Measurements from ENCODE around the gene TGOLN2.
"Not testable (repeated sequence)": the region's sequence is repeated elsewhere in the genome, so short reads cannot be mapped to it uniquely, and the experiment has no call there.

TGOLN2 gene

DNA sequence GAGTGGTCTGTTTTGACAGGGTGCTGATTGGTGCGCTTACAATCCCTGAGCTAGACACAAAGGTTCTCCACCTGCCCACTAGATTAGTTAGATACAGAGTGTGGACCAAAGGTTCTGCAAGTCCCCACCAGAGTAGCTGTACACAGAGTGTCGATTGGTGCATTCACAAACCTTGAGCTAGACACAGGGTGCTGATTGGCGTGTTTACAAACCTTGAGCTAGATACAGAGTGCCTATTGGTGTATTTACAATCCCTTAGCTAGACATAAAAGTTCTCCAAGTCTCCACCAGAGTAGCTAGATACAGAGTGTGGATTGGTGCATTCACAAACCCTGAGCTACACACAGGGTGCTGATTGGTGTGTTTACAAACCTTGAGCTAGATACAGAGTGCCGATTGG lies 6.1 kb upstream of the TGOLN2 start:
- H3K4me3 ChIP-seq (ENCODE audit: low read length); H3K9me3 ChIP-seq (replicated peaks; ENCODE audit: low read length); H3K4me1 ChIP-seq (ENCODE audit: control insufficient read depth, insufficient read depth, low read length); H3K36me3 ChIP-seq (ENCODE audit: insufficient read depth, low read length); H3K9ac ChIP-seq (ENCODE audit: low read depth, low read length); H3K4me2 ChIP-seq (ENCODE audit: low read length): not testable (repeated sequence)
- peaks cover 15% of the 10 kb centered on the region for H3K27me3 ChIP-seq (ENCODE audit: control insufficient read depth, insufficient read depth, low read length)

DNA sequence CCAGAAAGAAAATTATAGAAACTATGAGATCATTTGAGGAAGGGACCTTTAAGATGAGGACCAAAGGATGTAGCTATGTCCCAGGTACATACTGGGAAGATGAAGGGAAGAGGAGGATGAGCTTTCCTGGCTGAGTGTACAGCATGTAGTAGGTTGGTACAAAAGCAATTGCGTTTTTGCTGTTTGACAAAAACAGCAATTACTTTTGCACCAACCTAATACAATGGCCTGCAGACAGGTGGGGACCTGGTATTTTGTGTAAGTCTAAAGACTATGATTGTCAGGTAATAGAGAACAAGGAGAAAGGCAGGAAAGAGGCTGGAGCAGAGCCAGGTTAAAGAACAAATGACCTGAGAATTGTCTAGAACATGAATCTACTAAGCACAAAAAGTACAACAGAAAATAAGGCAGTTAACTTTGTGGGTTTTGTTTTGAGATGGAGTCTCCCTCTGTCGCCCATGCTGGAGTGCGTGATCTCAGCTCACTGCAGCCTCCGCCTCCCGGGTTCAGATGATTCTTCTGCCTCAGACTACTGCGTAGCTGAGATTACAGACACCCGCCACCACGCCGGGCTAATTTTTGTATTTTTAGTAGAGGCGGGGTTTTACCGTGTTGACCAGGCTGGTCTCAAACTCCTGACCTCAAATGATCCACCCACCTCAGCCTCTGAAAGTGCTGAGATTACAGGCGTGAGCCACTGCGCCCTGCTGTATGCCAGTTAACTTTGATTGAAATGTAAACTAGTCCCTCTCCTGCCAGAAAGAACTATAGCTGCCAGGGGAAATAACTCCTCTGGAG lies 3.2 kb upstream of the TGOLN2 start:
- Histone ChIP-seq H3K9ac (ENCODE audit: low read depth, low read length) (no peak overlapping the region), H3K4me1 (ENCODE audit: control insufficient read depth, insufficient read depth, low read length) (peaks cover 5% of the 10 kb centered on the region), H3K4me3 (ENCODE audit: low read length) (no peak overlapping the region), H3K4me2 (ENCODE audit: low read length) (no peak overlapping the region), H3K9me3 (replicated peaks; ENCODE audit: low read length) (no peaks in the 10 kb centered on the region), H3K36me3 (ENCODE audit: insufficient read depth, low read length) (peaks cover 11% of the 10 kb centered on the region), H3K27me3 (ENCODE audit: control insufficient read depth, insufficient read depth, low read length) (no peaks in the 10 kb centered on the region)

DNA sequence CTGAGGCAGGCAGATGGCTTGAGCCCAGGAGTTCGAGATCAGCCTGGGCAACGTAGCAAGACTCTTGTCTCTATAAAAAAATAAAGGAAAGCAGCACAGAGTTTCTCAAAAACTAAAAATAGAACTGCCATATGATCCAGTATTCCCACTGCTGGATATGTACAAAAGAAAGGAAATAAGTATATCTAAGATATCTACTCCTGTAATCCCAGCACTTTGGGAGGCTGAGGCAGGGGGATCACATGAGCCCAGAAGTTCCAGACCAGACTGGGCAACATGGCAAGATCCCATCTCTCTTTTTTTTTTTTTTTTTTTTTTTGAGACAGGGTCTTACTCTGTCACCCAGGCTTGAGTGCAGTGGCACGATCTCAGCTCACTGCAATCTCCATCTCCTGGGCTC lies 1.9 kb upstream of the TGOLN2 start:
- H3K4me2 ChIP-seq (ENCODE audit: low read length); H3K4me3 ChIP-seq (ENCODE audit: low read length); H3K9ac ChIP-seq (ENCODE audit: low read depth, low read length); H3K27me3 ChIP-seq (ENCODE audit: control insufficient read depth, insufficient read depth, low read length); H3K9me3 ChIP-seq (replicated peaks; ENCODE audit: low read length): not testable (repeated sequence)
- peaks cover 17% of the 10 kb centered on the region for H3K36me3 ChIP-seq (ENCODE audit: insufficient read depth, low read length)
- peaks cover 11% of the 10 kb centered on the region for H3K4me1 ChIP-seq (ENCODE audit: control insufficient read depth, insufficient read depth, low read length)

DNA sequence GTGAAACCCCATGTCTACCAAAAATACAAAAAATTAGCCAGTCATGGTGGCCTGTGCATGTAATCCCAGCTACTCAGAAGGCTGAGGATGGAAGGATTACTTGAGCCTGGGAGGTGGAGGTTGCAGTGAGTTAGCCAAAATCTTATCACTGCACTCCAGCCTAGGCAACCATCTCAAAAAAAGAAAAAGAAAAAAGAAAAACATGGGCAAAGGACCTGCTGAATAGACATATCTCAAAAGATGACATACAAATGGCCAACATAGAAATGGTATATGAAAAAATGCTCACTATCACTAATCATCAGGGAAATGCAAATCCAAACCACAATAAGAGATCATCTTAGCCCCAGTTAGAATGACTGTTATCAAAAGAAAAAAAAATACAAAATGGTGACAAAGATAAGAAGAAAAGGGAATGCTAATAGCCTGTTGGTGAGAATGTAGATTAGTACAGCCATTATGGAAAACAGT lies 1.4 kb upstream of the TGOLN2 start:
- no peaks in the 10 kb centered on the region for H3K9me3 ChIP-seq (replicated peaks; ENCODE audit: low read length)
- H3K4me1 ChIP-seq (ENCODE audit: control insufficient read depth, insufficient read depth, low read length), result peaks cover 14% of the 10 kb centered on the region
- H3K27me3 ChIP-seq (ENCODE audit: control insufficient read depth, insufficient read depth, low read length), result no peaks in the 10 kb centered on the region
- H3K4me2 ChIP-seq (ENCODE audit: low read length), result no peak overlapping the region
- no peak overlapping the region for H3K4me3 ChIP-seq (ENCODE audit: low read length)
- no peak overlapping the region for H3K9ac ChIP-seq (ENCODE audit: low read depth, low read length)
- peaks cover 22% of the 10 kb centered on the region for H3K36me3 ChIP-seq (ENCODE audit: insufficient read depth, low read length)

DNA sequence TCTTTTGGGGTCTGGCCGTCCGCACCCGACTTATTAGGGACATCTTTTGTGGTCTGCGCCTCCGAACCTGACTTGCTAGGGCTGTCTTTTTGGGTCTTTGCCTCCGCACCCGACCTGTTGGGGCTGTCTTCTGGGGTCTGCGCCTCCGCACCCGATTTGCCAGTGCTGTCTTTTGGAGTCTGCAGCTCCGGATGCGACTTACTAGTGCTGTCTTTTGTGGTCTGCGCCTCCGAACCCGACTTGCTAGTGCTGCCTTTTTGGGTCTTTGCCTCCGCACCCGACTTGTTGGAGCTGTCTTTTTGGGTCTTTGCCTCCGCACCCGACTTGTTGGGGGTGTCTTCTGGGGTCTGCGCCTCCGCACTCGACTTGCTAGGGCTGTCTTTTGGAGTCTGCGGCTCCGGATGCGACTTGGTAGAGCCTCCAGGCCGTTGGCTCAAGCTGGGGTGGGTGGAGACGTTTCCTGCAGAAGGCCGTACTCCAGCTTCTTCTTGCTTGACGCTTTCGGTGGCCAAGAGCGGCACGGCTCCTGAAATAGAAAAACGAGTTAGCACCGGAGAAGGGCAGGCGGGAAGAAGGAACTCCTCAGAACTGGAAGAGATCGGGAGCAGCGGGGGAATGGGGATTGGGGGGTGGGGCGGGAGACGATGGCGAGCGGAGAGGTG lies 498 bp downstream of the TGOLN2 start:
- Histone ChIP-seq H3K9me3 (replicated peaks; ENCODE audit: low read length) (no peaks in the 10 kb centered on the region), H3K4me1 (ENCODE audit: control insufficient read depth, insufficient read depth, low read length) (peaks cover 14% of the 10 kb centered on the region), H3K4me3 (ENCODE audit: low read length) (peak overlapping the region; percentile 92), H3K36me3 (ENCODE audit: insufficient read depth, low read length) (peaks cover 37% of the 10 kb centered on the region), H3K4me2 (ENCODE audit: low read length) (peak overlapping the region; percentile 97), H3K9ac (ENCODE audit: low read depth, low read length) (peak overlapping the region; percentile 94), H3K27me3 (ENCODE audit: control insufficient read depth, insufficient read depth, low read length) (no peaks in the 10 kb centered on the region)

DNA sequence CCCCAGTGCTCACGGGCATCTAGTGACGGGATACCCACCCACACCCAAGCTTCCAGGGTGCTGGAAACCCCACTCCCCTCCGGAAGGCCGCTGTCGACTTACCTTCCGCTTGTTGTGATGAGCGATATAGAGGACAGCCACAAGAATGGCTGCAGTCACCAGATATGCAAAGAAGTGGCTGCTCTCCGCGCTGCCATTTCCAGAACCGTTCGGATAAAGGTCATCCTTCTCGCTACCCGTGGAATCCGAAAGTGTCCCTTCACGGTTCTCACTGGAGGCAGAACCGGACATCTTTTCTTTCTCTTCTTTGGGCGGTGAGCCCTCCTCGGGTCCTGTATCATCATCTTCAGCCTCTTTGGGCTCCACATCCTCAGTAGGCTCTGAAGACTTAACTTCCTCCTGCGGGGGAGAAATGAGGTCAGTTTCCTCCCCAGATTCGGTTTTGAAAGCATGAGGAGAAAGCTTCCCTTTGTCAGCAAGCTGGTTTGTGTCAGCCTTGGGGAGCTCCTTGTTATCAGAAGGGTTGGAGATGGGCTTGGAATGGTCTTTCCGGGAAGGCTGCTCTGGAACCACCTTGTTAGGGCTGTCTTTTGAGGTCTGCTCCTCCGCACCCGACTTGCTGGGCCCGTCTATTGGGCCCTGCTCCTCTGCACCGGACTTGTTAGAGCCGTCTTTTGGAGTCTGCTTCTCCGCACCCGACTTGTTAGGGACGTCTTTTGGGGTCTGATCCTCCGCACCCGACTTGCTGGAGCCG lies 1.2 kb downstream of the TGOLN2 start:
- Histone ChIP-seq H3K9me3 (replicated peaks; ENCODE audit: low read length) (no peaks in the 10 kb centered on the region), H3K4me1 (ENCODE audit: control insufficient read depth, insufficient read depth, low read length) (peaks cover 14% of the 10 kb centered on the region), H3K27me3 (ENCODE audit: control insufficient read depth, insufficient read depth, low read length) (no peaks in the 10 kb centered on the region), H3K4me3 (ENCODE audit: low read length) (peak overlapping the region; percentile 92), H3K36me3 (ENCODE audit: insufficient read depth, low read length) (peaks cover 44% of the 10 kb centered on the region), H3K4me2 (ENCODE audit: low read length) (peak overlapping the region; percentile 97), H3K9ac (ENCODE audit: low read depth, low read length) (peak overlapping the region; percentile 94)

DNA sequence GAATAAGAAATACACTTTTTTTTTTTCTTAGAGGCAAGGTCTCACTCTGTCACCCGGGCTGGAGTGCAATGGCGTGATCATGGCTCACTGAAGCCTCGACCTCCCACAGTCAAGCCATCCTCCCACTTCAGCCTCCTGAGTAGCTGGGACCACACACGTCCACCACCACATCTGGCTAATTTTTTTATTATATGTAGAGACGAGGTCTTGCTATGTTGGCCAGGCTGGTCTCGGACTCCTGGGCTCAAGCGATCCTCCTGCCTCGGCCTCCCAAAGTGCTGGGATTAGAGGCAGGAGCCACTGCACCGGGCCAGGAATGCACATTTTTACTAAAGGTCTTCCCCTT lies 2.4 kb downstream of the TGOLN2 start:
- peaks cover 14% of the 10 kb centered on the region for H3K4me1 ChIP-seq (ENCODE audit: control insufficient read depth, insufficient read depth, low read length)

DNA sequence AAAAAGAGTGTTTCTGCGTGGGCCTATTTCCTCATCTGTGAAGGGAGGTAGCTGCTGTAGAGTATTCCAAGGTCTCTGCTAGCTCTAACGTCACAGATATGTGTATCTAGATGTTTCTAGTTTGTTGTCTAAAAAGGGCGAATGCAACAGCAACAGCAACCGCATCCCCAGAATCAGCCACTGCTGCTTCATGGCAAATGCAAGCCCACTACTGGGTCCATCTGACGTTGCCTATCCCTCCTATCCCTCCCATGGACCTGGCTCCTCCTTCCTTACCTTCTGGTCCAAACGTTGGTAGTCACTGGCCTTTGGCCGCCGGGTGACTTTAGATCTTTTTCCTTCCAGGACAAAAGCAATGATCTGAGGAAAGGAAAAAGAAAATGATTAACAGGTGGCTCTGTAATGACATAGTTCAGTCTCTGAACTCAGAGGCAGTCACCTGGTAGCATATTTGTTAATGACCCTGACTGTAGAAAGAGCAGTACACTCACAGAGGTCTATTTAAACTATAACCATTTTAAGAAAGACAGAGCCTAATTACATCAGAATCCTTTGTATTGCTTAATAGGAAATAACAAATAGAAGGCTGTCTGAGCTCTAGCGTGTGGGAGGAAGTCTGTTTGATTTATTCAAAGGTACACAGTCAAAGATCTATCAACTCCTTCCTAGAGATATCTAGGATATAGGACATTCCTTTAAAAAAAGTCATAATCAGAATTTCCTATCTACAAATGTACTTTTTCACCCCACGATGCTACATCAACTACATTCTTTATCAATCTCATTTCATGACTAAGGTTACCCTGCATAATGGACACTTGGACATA lies 2.9 kb downstream of the TGOLN2 start:
- Histone ChIP-seq H3K9me3 (replicated peaks; ENCODE audit: low read length) (no peaks in the 10 kb centered on the region), H3K4me3 (ENCODE audit: low read length) (peak overlapping the region; percentile 92), H3K4me2 (ENCODE audit: low read length) (peak overlapping the region; percentile 97), H3K9ac (ENCODE audit: low read depth, low read length) (peak overlapping the region; percentile 34), H3K36me3 (ENCODE audit: insufficient read depth, low read length) (peaks cover 62% of the 10 kb centered on the region), H3K27me3 (ENCODE audit: control insufficient read depth, insufficient read depth, low read length) (no peaks in the 10 kb centered on the region), H3K4me1 (ENCODE audit: control insufficient read depth, insufficient read depth, low read length) (peaks cover 14% of the 10 kb centered on the region)

More for the DNA sequence above, 2.4 kb downstream of the TGOLN2 start:
- peaks cover 56% of the 10 kb centered on the region for H3K36me3 ChIP-seq (ENCODE audit: insufficient read depth, low read length)
- peak overlapping the region; percentile 92 for H3K4me3 ChIP-seq (ENCODE audit: low read length)
- H3K9me3 ChIP-seq (replicated peaks; ENCODE audit: low read length), result no peaks in the 10 kb centered on the region
- H3K4me2 ChIP-seq (ENCODE audit: low read length), result peak overlapping the region; percentile 97
- H3K9ac ChIP-seq (ENCODE audit: low read depth, low read length), result peak overlapping the region; percentile 94
- no peaks in the 10 kb centered on the region for H3K27me3 ChIP-seq (ENCODE audit: control insufficient read depth, insufficient read depth, low read length)

DNA sequence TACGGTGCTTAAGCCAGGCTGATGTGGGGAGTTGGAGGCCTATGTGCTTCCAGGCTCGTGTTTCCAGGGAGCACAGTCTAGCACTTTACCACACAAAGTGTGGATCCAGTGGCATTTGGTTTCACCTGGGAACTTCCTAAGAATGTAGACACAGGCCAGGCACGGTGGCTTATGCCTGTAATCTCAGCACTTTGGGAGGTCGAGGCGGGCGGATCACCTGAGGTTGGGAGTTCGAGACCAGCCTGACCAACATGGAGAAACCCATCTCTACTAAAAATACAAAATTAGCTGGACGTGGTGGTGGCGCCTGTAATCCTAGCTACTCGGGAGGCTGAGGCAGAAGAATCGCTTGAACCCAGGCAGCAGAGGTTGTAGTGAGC lies 3.8 kb downstream of the TGOLN2 start:
- H3K9me3 ChIP-seq (replicated peaks; ENCODE audit: low read length); H3K9ac ChIP-seq (ENCODE audit: low read depth, low read length); H3K27me3 ChIP-seq (ENCODE audit: control insufficient read depth, insufficient read depth, low read length); H3K4me3 ChIP-seq (ENCODE audit: low read length); H3K4me2 ChIP-seq (ENCODE audit: low read length): not testable (repeated sequence)
- peaks cover 14% of the 10 kb centered on the region for H3K4me1 ChIP-seq (ENCODE audit: control insufficient read depth, insufficient read depth, low read length)
- H3K36me3 ChIP-seq (ENCODE audit: insufficient read depth, low read length), result peaks cover 68% of the 10 kb centered on the region

DNA sequence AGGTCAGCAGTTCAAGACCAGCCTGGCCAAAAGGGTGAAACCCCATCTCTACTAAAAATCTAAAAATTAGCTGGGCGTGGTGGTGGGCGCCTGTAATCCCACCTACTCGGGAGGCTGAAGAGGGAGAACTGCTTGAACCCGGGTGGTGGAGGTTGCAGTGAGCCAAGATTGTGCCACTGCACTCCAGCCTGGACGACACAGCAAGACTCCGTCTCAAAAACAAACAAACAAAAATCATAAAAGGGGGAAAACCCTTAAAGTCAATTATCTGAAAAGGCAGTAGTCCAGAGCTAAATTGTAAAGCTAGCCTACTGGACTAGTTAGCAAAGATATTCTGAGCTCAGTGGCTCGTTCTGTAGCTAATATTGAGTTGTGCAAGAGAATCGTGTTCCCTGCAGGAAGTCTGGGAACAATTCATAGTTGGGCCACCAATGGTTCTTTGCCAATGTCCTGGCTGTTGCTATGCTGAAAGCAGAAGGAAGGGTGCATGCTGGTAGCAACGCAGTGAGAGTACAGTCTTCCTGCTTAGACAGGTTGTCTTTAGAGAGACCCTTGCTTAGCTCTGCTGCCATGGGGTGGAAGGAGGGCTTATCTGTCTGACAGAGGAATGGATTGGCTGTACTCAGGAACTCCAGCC lies 4.3 kb downstream of the TGOLN2 start:
- H3K9ac ChIP-seq (ENCODE audit: low read depth, low read length), result no peak overlapping the region
- no peak overlapping the region for H3K4me3 ChIP-seq (ENCODE audit: low read length)
- H3K4me1 ChIP-seq (ENCODE audit: control insufficient read depth, insufficient read depth, low read length), result peaks cover 19% of the 10 kb centered on the region
- H3K9me3 ChIP-seq (replicated peaks; ENCODE audit: low read length), result no peaks in the 10 kb centered on the region
- no peaks in the 10 kb centered on the region for H3K27me3 ChIP-seq (ENCODE audit: control insufficient read depth, insufficient read depth, low read length)
- no peak overlapping the region for H3K4me2 ChIP-seq (ENCODE audit: low read length)
- H3K36me3 ChIP-seq (ENCODE audit: insufficient read depth, low read length), result peaks cover 68% of the 10 kb centered on the region

Data from skeletal muscle satellite cell (primary cell).